Mesenchymal stem cell (in vitro differentiated cells and primary cell): Measurements from ENCODE around the gene ENPP1.
A peak's percentile ranks its signal among the peaks of the same experiment; 100 is the strongest.
"Not testable (repeated sequence)": the region's sequence is repeated elsewhere in the genome, so short reads cannot be mapped to it uniquely, and the experiment has no call there.

ENCODE experiments used
- DNase-seq: peaks from one replicate; pipeline ENCODE4 v3.0.0-alpha.2; 2013
- H2AFZ ChIP-seq: one replicate; pipeline ENCODE4 v1.6.1; 2013; ENCODE audit warnings: low read depth, mild to moderate bottlenecking, control low read depth, inconsistent platforms, low read length, moderate library complexity
- H2AK5ac ChIP-seq: 2 replicates; pipeline ENCODE4 v1.6.1; 2013; ENCODE audit warnings: low read length, moderate library complexity, mild to moderate bottlenecking, inconsistent platforms; ENCODE audit not compliant: severe bottlenecking
- H2BK120ac ChIP-seq: one replicate; pipeline ENCODE4 v1.6.1; 2013; ENCODE audit warnings: low read depth, mild to moderate bottlenecking, inconsistent platforms, low read length, moderate library complexity
- H2BK12ac ChIP-seq, 2 experiments: one replicate each; pipeline ENCODE4 v1.6.1; 2013; ENCODE audit warnings: inconsistent platforms in 2 of 2, low read length in 2 of 2, mild to moderate bottlenecking in 2 of 2, moderate library complexity in 2 of 2, control low read depth in 1 of 2
- H2BK15ac ChIP-seq: one replicate; pipeline ENCODE4 v1.6.1; 2013; ENCODE audit warnings: mild to moderate bottlenecking, low read depth, inconsistent platforms; ENCODE audit not compliant: poor library complexity, severe bottlenecking
- H2BK5ac ChIP-seq: 2 replicates; pipeline ENCODE4 v1.6.1; 2013; ENCODE audit warnings: low read depth, mild to moderate bottlenecking, low read length, control low read depth, inconsistent platforms; ENCODE audit not compliant: poor library complexity, severe bottlenecking
- H3K14ac ChIP-seq, 2 experiments: one replicate each; pipeline ENCODE4 v1.6.1; 2013; ENCODE audit warnings: inconsistent platforms in 2 of 2, low read length in 2 of 2, control low read depth in 1 of 2, mild to moderate bottlenecking in 1 of 2, moderate library complexity in 1 of 2
- H3K18ac ChIP-seq, 2 experiments: one replicate each; pipeline ENCODE4 v1.6.1; 2013; ENCODE audit warnings: inconsistent platforms in 2 of 2, low read length in 2 of 2, control low read depth in 1 of 2, low read depth in 1 of 2, mild to moderate bottlenecking in 1 of 2
- H3K23ac ChIP-seq, 2 experiments: one replicate each; pipeline ENCODE4 v1.6.1; 2013; ENCODE audit warnings: inconsistent platforms in 2 of 2, low read length in 2 of 2, mild to moderate bottlenecking in 2 of 2, moderate library complexity in 2 of 2, control low read depth in 1 of 2
- H3K27ac ChIP-seq: 2 replicates; pipeline ENCODE4 v1.5.1; 2013; ENCODE audit warnings: mild to moderate bottlenecking, moderate library complexity, low read length, control low read depth, inconsistent platforms; ENCODE audit not compliant: poor library complexity, severe bottlenecking
- H3K27me3 ChIP-seq, 2 experiments: 2 replicates each; pipeline versions ENCODE4 v1.6.1 to v1.7.0; 2013; ENCODE audit warnings: low read length in 2 of 2, mild to moderate bottlenecking in 2 of 2, moderate library complexity in 2 of 2, control low read depth in 1 of 2, inconsistent platforms in 1 of 2; ENCODE audit not compliant: control insufficient read depth in 1 of 2, insufficient read depth in 1 of 2
- H3K36me3 ChIP-seq, 2 experiments: 2 replicates each; pipeline versions ENCODE4 v1.6.1 to v1.7.0; 2013; ENCODE audit warnings: low read length in 2 of 2, control low read depth in 1 of 2, inconsistent platforms in 1 of 2, low read depth in 1 of 2, mild to moderate bottlenecking in 1 of 2; ENCODE audit not compliant: insufficient read depth in 2 of 2, control insufficient read depth in 1 of 2
- H3K4ac ChIP-seq, 2 experiments: one replicate each; pipeline ENCODE4 v1.6.1; 2013; ENCODE audit warnings: inconsistent platforms in 2 of 2, low read length in 2 of 2, mild to moderate bottlenecking in 2 of 2, moderate library complexity in 2 of 2, control low read depth in 1 of 2, low read depth in 1 of 2
- H3K4me1 ChIP-seq: 2 replicates; pipeline ENCODE4 v1.6.1; 2013; ENCODE audit warnings: low read depth, low read length, control low read depth; ENCODE audit not compliant: control insufficient read depth, insufficient read depth
- H3K4me2 ChIP-seq: 2 replicates; pipeline ENCODE4 v1.6.1; 2013; ENCODE audit warnings: low read length, mild to moderate bottlenecking, inconsistent platforms; ENCODE audit not compliant: poor library complexity, severe bottlenecking
- H3K4me3 ChIP-seq, 2 experiments: 2 replicates each; pipeline versions ENCODE4 v1.5.1 to v1.7.0; 2013; ENCODE audit warnings: low read length in 2 of 2, mild to moderate bottlenecking in 2 of 2, control low read depth in 1 of 2, low read depth in 1 of 2; ENCODE audit not compliant: insufficient read depth in 1 of 2
- H3K79me1 ChIP-seq: replicated peaks from 2 replicates; pipeline ENCODE4 v1.6.1; 2013; ENCODE audit warnings: mild to moderate bottlenecking, control low read depth, low read length, inconsistent platforms; ENCODE audit not compliant: poor library complexity, severe bottlenecking
- H3K9ac ChIP-seq: 2 replicates; pipeline ENCODE4 v1.7.0; 2013; ENCODE audit warnings: mild to moderate bottlenecking, low read length, moderate library complexity
- H3K9me3 ChIP-seq: 2 replicates; pipeline ENCODE4 v1.7.0; 2013; ENCODE audit warnings: mild to moderate bottlenecking, low read length; ENCODE audit not compliant: control insufficient read depth
- H4K8ac ChIP-seq: one replicate; pipeline ENCODE4 v1.6.1; 2013; ENCODE audit warnings: inconsistent platforms, mild to moderate bottlenecking, low read length, moderate library complexity
- H4K91ac ChIP-seq: one replicate; pipeline ENCODE4 v1.6.1; 2013; ENCODE audit warnings: mild to moderate bottlenecking, low read length, inconsistent platforms
- WGBS: methylation state at CpG from one replicate; pipeline ENCODE4 v1.1.7; 2013; ENCODE audit warnings: mixed read lengths; 5-methylcytosine and 5-hydroxymethylcytosine counted together

ENPP1 gene

GRCh38 chr6:131914234-131914633 lies 106.4 kb downstream of the ENPP1 start:
- Histone ChIP-seq H3K36me3 (no peaks in the 10 kb centered on the region), H3K9ac (no peak overlapping the region), H2BK15ac (no peak overlapping the region), H3K4me3 (no peak overlapping the region), H3K4me1 (peaks cover 3% of the 10 kb centered on the region), H3K27me3 (no peaks in the 10 kb centered on the region), H2AK5ac (no peak overlapping the region), H3K27ac (no peak overlapping the region), H2BK120ac (no peak overlapping the region), H3K9me3 (no peaks in the 10 kb centered on the region), H2AFZ (no peak overlapping the region), H2BK5ac (no peak overlapping the region), H3K4ac (no peak overlapping the region), H4K8ac (no peak overlapping the region), H2BK12ac (no peak overlapping the region), H4K91ac (no peak overlapping the region), H3K79me1 (no peaks in the 10 kb centered on the region), H3K23ac (no peak overlapping the region), H3K18ac (no peak overlapping the region), H3K14ac (no peak overlapping the region), H3K4me2 (no peak overlapping the region)
- WGBS = no CpG with 5 or more reads among the region's 1 CpG
- DNase-seq = no peak

- Histone ChIP-seq H3K18ac (no peak overlapping the region), H3K27me3 (no peaks in the 10 kb centered on the region), H3K27ac (no peak overlapping the region), H3K4me2 (no peak overlapping the region), H2AFZ (no peak overlapping the region), H3K4ac (no peak overlapping the region), H3K79me1 (no peaks in the 10 kb centered on the region), H4K91ac (no peak overlapping the region), H2AK5ac (no peak overlapping the region), H3K4me1 (peaks cover 3% of the 10 kb centered on the region), H3K14ac (no peak overlapping the region), H2BK15ac (no peak overlapping the region), H3K36me3 (no peaks in the 10 kb centered on the region), H2BK120ac (no peak overlapping the region), H3K9me3 (no peaks in the 10 kb centered on the region), H3K9ac (peak overlapping the region; percentile 40), H3K23ac (no peak overlapping the region), H3K4me3 (no peak overlapping the region), H2BK5ac (no peak overlapping the region), H2BK12ac (peak overlapping the region in 1 of 2 experiments; percentile 21), H4K8ac (no peak overlapping the region)
- DNase-seq = peak; percentile 76
- 51% methylated on average over 8 of the region's 10 CpGs for WGBS
These were observed 107.3 kb downstream of the ENPP1 start for GRCh38 chr6:131914967-131915751.

GRCh38 chr6:131916091-131916796 lies 108.4 kb downstream of the ENPP1 start:
- H3K23ac ChIP-seq, H3K27me3 ChIP-seq, DNase-seq, H3K9ac ChIP-seq, H3K27ac ChIP-seq, H2BK12ac ChIP-seq, H3K4ac ChIP-seq, H3K79me1 ChIP-seq, H2BK120ac ChIP-seq, H2AK5ac ChIP-seq, H3K18ac ChIP-seq, H3K4me1 ChIP-seq, H4K8ac ChIP-seq, H2BK15ac ChIP-seq, H2AFZ ChIP-seq, H3K9me3 ChIP-seq, H4K91ac ChIP-seq, H3K14ac ChIP-seq, H3K4me3 ChIP-seq, H3K36me3 ChIP-seq, H2BK5ac ChIP-seq, H3K4me2 ChIP-seq: not testable (repeated sequence)
- WGBS = no CpG with 5 or more reads among the region's 2 CpGs

GRCh38 chr6:131916847-131917246 lies 109.0 kb downstream of the ENPP1 start:
- Histone ChIP-seq H3K23ac (no peak overlapping the region), H2AK5ac (no peak overlapping the region), H3K27me3 (no peaks in the 10 kb centered on the region), H2BK15ac (no peak overlapping the region), H2BK12ac (no peak overlapping the region), H3K79me1 (no peaks in the 10 kb centered on the region), H2BK120ac (no peak overlapping the region), H3K4me3 (no peak overlapping the region), H2AFZ (no peak overlapping the region), H4K91ac (no peak overlapping the region), H3K36me3 (no peaks in the 10 kb centered on the region), H2BK5ac (no peak overlapping the region), H4K8ac (no peak overlapping the region), H3K9me3 (no peaks in the 10 kb centered on the region), H3K9ac (no peak overlapping the region), H3K4ac (no peak overlapping the region), H3K4me1 (peaks cover 3% of the 10 kb centered on the region), H3K18ac (no peak overlapping the region), H3K4me2 (no peak overlapping the region), H3K14ac (no peak overlapping the region), H3K27ac (no peak overlapping the region)
- DNase-seq = no peak
- 93% methylated on average over 2 of the region's 2 CpGs for WGBS
